Fibroblast of skin of scalp (primary cell): Measurements from ENCODE around the gene SYN1.

ENCODE experiments used
- DNase-seq: peaks from one replicate; pipeline ENCODE4 v3.0.0-alpha.2; 2013

SYN1 gene

GRCh38 chrX:47571896-47572295 lies 47.8 kb downstream of the SYN1 start:
- no peak for DNase-seq

GRCh38 chrX:47571215-47571614 lies 48.4 kb downstream of the SYN1 start:
- no peak for DNase-seq

DNA sequence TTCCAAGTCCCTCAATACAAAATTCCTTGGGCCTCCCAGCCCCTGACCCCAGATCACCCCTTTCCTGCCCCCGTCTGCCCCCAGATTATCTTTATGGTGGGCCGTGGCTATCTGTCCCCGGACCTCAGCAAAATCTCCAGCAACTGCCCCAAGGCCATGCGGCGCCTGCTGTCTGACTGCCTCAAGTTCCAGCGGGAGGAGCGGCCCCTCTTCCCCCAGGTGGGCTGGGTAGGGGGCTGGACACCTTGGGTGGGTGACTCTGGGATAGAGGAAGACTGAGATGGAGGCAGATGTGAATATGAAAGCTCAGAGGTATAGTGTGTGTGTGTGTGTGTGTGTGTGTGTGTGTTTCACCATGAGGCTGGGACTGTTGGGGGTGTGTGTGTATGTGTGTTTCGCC lies 48.9 kb downstream of the SYN1 start:
- DNase-seq = no peak

- peak; percentile 30 for DNase-seq
Measured at GRCh38 chrX:47568656-47569295, 50.9 kb downstream of the SYN1 start.

DNA sequence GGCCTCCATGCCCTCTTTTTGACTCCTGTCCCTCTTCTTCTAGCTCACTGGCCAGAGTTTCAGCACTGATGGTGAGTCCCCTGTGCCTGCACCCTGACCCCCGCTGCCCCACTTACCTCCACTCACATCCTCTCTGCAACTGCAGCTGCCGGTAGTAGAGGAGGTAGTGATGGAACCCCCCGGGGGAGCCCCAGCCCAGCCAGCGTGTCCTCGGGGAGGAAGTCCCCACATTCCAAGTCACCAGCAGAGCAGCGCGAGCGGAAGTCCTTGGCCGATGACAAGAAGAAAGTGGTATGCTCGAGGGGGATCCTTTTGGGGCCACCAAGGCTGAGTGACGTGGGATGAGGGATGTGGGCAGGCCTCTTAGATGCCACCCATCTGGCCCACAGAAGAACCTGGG lies 52.8 kb downstream of the SYN1 start:
- DNase-seq = no peak

DNA sequence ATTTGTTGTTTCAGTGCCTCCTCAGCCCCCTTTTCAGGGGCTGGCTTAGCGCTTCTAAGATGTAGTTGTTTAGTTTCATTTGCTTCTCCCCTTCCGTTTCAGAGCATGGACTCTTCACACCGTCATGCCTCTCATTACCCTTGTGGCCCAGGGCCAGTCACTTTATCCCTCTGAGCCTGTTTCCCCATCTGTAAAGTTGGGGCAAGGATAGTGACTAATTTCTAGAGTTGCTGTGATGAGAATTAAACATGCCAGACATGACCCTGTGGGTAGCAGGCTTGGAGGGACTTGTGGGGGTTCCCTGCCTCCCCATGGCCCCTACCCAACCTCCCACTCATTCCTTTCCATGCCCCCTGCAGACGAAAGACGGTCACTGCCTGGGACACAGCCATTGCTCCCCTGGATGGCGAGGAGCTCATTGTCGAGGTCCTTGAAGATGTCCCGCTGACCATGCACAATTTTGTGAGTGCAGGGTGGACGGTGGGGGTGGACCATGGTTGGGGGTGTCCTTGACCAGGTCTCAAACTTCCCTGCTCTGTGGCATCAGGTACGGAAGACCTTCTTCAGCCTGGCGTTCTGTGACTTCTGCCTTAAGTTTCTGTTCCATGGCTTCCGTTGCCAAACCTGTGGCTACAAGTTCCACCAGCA lies 55.1 kb downstream of the SYN1 start:
- no peak for DNase-seq

- no peak for DNase-seq
Measured at GRCh38 chrX:47563801-47564315, 55.8 kb downstream of the SYN1 start.

DNA sequence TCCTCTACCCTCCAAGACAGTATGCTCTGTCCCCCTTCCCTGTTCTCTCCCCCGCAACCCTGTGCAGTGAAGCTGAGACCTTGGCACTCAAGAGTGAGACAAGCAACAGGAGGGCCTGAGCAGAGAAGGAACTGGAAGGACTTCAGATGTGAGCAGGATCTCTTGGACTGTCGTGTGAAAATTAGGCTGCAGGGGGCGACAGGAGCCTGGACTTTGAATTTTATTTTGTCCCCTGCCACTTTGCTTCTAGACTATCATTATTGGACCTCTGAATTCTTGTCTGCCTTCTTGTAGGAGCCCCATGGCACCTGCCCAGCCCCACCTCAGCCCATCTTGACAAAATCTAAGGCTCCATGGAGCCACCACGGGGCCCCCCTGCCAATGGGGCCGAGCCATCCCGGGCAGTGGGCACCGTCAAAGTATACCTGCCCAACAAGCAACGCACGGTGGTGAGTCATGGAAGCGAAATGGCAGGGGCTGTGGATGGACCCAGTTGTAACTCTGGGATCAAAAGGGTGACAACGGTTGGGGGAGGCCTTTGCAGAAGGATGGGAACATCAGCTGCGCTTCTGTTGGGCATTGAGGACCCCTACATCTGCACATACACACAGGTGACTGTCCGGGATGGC lies 56.9 kb downstream of the SYN1 start:
- DNase-seq = peak; percentile 31

DNA sequence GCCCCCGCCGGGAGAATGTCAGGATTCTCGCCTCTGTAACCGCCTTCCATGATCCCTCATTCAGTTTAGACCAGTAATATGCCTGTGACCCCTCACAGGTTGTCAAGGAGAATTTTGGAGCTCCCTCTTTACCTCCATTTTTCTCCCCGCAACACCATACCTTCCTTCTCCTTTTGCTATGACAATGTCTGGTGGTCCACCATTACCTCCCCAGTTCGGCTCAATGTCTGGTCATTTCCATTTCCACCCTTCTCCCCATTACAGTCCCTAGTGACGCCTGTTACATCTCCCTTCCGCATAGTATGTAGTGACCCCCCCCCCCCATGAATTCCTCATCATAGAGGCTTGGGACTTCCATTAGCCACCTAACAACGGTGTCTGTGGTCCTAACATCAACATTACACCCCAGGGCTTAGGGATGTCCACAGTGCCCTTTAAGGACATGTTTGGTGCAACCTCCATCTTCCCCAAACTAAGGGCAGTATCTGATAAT lies 58.0 kb downstream of the SYN1 start:
- no peak for DNase-seq

DNA sequence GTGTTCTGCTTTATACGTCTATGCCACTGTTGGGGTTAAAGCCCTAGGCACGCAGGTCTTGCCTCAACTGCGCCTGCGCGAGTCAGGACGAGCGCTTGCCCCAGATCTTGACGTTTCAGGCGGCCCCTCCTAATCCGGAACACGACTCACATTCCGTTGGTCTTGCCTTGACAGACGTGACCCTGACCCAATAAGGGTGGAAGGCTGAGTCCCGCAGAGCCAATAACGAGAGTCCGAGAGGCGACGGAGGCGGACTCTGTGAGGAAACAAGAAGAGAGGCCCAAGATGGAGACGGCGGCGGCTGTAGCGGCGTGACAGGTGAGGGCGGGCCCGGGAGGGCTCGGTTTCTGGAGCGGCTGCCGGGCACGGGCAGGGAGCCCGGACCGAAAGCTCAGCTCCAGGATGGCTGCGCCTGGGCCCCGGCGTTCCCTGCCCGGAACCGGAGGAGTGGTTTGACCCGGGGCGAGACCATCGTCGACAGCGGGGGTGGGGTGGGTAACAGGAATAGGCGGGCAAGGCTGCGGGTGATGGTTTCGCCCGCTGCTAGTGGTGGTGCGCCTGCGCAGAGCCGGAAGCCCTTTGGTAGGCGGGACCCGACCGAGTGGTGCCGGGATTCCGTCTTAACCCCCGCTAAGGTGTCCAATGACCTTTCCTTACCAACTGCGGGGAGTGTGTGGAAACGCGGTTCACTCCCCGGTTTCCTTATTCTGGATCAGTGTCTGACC lies 58.6 kb downstream of the SYN1 start, which contains the start of gene ARAF:
ARAF (plus strand) TSS at position 272 of the 725 bp plus-strand sequence. CDS start 1,763 bp downstream, outside the sequence.
- DNase-seq = peak; percentile 100

DNA sequence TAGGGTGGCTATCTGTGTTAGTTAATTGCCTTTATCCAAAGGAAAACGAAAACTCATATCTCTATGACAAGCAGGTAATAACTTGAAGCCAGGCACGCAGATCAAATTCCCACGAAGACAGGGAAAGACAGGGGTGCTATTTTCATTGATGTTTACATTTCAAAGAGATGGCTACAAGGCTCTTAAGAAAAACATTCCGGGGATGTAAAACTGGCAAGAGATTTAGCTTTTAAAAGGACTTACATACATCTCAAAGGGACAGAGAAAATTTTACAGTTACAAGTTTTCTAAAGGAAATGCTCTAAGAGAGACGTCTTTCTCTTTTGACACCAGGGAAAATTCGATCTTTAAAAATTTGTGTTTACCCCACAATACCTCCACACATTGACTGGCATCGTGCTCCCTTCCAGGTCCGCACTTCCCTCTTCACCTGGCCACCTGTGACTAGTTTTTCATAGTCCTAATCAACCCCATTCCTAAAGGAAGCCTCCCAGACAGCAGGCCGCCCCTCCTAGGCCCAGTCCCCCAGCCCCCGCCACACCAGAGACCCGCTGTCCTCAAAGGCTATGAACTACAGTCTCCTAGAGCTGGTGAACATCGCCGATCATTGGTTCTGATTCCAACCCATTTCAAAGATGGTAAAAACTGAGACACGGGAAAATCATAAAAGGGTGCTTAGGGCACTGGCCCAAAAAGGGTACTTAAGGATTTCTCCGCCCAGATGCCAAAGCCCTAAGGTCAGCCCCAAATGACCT lies 59.3 kb downstream of the SYN1 start:
- DNase-seq = no peak

- DNase-seq = no peak
Measured at GRCh38 chrX:47558436-47558835, 61.2 kb downstream of the SYN1 start.

- DNase-seq = peak; percentile 93
Measured at GRCh38 chrX:47556045-47556623, 63.5 kb downstream of the SYN1 start.

- no peak for DNase-seq
Measured at GRCh38 chrX:47543496-47543895, 76.2 kb downstream of the SYN1 start.

GRCh38 chrX:47540754-47541538 lies 78.7 kb downstream of the SYN1 start:
- peak; percentile 89 for DNase-seq

- DNase-seq = no peak
Measured at GRCh38 chrX:47539860-47540259, 79.8 kb downstream of the SYN1 start.

GRCh38 chrX:47530049-47530448 lies 89.6 kb downstream of the SYN1 start:
- DNase-seq = no peak

GRCh38 chrX:47529548-47529947 lies 90.1 kb downstream of the SYN1 start:
- DNase-seq = no peak

GRCh38 chrX:47523713-47524166 lies 95.9 kb downstream of the SYN1 start:
- DNase-seq = no peak

DNA sequence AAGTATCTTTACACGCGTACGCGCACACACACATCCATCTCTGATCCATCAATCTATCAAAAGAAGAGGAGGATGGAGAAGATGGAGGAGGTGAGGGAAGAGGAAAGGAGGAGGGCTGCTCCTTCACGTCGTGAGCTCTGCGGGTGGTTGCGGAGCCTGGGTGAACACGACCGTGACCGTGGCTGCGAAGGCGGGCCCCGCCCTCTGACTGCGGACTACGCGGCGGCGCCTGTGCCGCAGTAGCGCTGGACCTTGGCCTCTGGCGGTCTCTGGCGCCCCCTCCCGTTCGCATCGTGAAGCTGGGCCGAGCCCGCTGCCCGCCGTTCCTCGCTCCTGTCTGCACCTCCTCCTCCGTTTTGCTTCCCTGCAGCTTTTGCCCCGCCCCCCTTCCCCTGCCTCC lies 96.4 kb downstream of the SYN1 start:
- DNase-seq = peak; percentile 69
